ENCODE data around the gene NPAS3.

- TF ChIP-seq CTCF (IDR thresholded peaks at IDR 0.05; ENCODE audit: low read depth, low read length), result no peak
- TF ChIP-seq EZH2phosphoT487 (IDR thresholded peaks at IDR 0.05; ENCODE audit: low read depth), result no peak
Observed at GRCh38 chr14:33488582-33488981, 549.9 kb downstream of the NPAS3 start.

Measured in OCI-LY3 (cell line).